Adrenal gland (tissue), 5 donors: ENCODE data around the gene ATF2.

Experiments
- CTCF ChIP-seq, 6 experiments: fragments of 450-650 bp in 4 of 6; fragments of 200-600 bp in 2 of 6; sonication (generic) in 1 of 6; IDR thresholded peaks; 1 replicate in 5 of 6; 2 replicates in 1 of 6; pipeline versions ENCODE4 v1.5.1 to v1.8.0; 2016 to 2021; ENCODE audit warnings: antibody characterized with exemption in 6 of 6, mild to moderate bottlenecking in 2 of 6, moderate library complexity in 1 of 6
- POLR2A ChIP-seq, 2 donors: fragments of 450-650 bp; IDR thresholded peaks; one replicate each; pipeline ENCODE4 v1.6.1; 2017; ENCODE audit warnings: antibody characterized with exemption in 2 of 2, mild to moderate bottlenecking in 2 of 2, moderate library complexity in 1 of 2
- donor health status: DM: no; HTN: no; CAD: no.

- TF ChIP-seq POLR2A (IDR thresholded peaks at IDR 0.05) (no peak), CTCF (IDR thresholded peaks at IDR 0.05) (no peak)
Measured at GRCh38 chr2:175170659-175171304, 2.8 kb upstream of the ATF2 start.
